ENCODE results near the gene NPC1.

Gene NPC1

DNA sequence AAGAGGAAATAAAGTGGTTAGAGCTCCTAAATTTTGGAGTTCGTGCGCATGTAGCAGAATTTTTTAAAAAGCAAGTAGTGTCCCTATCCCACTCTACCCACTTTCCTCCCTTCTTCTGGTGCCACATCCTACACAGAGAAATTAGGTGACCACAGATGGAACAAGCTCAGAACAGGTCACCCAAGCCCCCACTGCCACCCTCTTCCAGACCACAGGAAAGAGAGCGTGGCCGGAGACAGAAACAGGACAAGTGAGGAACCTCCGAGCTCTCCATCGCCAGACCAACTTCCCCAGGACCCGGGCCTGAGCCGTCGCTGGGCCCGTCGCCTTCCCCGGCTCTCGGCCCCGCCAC, 433 bp downstream of the NPC1 start:
- in situ Hi-C loops (cut with MboI; ENCODE audit: low pct_unique_long_range_greater_than_20kb, low sequenced_read_pairs, unreplicated experiment) = no loop called here
- TF ChIP-seq, protein P1, sequence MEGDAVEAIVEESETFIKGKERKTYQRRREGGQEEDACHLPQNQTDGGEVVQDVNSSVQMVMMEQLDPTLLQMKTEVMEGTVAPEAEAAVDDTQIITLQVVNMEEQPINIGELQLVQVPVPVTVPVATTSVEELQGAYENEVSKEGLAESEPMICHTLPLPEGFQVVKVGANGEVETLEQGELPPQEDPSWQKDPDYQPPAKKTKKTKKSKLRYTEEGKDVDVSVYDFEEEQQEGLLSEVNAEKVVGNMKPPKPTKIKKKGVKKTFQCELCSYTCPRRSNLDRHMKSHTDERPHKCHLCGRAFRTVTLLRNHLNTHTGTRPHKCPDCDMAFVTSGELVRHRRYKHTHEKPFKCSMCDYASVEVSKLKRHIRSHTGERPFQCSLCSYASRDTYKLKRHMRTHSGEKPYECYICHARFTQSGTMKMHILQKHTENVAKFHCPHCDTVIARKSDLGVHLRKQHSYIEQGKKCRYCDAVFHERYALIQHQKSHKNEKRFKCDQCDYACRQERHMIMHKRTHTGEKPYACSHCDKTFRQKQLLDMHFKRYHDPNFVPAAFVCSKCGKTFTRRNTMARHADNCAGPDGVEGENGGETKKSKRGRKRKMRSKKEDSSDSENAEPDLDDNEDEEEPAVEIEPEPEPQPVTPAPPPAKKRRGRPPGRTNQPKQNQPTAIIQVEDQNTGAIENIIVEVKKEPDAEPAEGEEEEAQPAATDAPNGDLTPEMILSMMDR (IDR thresholded peaks at IDR 0.05; ENCODE audit: extremely low read depth, insufficient read depth, missing control alignments) = no peak
- no peak for DNase-seq (ENCODE audit: low spot score)

DNA sequence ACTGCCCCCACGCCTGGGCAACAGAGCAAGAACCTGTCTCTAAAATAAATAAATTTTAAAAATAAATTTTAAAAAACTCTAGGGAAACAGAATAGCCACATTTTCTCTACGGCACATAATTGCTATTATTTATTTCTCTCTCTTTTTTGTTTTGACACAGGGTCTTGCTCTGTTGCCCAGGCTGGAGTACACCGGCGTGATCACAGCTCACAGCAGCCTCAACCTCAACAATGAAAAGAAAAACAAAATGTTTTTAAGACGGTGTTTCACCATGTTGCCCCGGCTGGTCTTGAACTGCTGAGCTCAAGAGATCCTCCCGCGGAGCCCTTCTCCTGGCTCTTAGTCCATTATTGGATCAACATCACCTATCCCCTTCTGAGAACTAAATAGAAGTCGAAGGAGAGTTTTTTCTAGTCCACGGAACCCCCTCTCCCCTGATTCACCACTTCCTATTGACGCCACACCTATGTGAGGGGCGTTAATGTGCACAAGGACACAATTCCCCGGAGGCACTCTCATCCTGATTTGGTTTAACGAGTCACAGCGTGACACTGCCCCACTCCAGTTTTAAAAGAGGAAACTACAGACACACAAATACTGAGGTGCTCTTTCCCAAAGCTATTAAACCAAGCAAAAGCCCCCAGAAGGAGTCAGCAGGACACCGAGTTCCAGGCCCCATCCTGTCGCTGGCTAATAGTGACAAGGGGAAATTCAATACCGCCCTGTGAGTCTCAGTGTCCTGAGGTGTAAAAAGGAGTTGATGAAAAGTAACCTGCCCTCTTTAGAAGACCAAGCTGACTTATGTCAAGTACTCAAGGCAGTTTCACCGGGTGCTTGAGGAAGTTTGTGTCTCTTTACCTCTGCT, 1.1 kb downstream of the NPC1 start:
- TF ChIP-seq, protein P1 (IDR thresholded peaks at IDR 0.05; ENCODE audit: extremely low read depth, insufficient read depth, missing control alignments) = no peak
- DNase-seq (ENCODE audit: low spot score) = peak; percentile 39
- in situ Hi-C loops (cut with MboI; ENCODE audit: low pct_unique_long_range_greater_than_20kb, low sequenced_read_pairs, unreplicated experiment) = no loop called here

DNA sequence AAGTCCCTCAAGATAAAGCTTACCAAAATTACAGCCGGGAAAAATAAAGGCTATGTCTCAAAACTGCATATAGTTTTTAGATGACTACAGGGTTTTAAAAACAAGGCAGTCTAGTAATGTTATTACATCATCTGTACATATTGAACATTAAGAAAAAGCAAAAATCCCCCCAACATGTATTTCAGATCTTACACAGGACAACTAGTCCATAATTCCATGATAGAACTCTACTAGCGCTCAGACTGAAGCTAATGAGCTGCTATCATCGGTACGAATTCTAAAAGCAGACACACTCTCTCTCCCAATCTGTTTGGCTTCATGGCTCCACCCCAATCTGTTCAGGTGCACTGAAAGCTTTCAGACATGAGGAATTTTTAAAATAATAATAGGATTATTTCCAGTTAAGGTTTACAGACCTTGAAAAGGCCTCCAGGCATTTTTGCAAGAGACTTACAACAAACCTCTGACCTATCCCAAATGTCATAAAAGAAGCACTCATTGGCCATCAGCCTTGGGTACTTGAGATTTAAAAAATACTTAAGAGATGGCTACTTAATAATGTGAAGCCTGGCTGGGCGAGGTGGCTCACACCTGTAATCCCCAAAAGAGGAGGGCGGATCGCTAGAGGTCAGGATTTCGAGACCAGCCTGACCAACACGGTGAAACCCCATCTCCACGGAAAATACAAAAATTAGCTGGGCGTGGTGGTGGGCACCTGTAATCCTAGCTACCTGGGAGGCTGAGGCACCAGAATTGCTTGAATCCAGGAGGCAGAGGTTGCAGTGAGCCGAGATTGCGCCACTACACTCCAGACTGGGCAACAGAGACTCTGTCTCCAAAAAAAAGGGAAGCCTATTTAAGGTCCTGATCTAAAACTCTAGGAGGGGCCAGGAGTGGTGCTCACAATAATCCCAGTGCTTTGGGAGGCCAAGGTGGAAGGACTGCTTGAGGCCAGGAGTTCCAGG, 2.0 kb downstream of the NPC1 start:
- TF ChIP-seq, protein P1 (IDR thresholded peaks at IDR 0.05; ENCODE audit: extremely low read depth, insufficient read depth, missing control alignments) = no peak
- in situ Hi-C loops (cut with MboI; ENCODE audit: low pct_unique_long_range_greater_than_20kb, low sequenced_read_pairs, unreplicated experiment) = no loop called here
- no peak for DNase-seq (ENCODE audit: low spot score)

DNA sequence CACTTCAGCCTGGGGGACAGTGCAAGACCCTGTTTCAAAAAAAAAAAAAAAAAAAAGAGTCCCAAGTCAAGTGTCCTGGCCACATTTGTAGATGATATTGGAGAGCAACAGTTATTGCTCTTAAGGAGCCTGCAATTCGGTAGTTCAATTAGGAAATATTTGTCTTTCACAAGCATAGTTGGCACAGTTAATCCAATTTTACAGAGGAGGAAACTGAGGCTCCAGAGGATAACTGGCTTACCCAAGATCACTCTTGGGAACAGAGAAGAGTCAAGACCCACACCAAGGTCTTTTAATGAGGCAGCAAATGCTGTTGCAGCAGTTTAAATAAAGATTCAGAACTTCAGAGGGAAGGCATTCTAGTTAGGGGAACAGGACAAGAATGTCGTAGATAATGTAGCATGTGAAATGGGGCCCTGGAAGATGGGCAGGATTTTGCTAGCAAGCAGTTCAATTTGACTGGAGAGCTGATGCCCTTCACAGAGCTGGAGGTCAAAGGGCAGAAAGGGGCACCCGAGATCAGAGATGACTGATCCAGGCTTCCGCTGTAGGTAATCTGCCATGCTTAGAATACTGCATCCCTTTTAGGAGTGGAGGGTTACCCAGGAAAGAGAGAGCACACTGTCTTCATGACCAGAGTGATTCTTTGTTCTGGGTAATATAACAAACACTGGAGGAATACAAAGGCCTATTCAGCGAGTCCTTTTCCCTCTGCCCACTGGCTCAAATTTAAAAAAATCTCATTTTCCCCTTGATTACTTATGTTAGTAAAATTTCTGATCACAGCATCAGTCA, 3.0 kb downstream of the NPC1 start:
- no peak for DNase-seq (ENCODE audit: low spot score)
- TF ChIP-seq, protein P1 (IDR thresholded peaks at IDR 0.05; ENCODE audit: extremely low read depth, insufficient read depth, missing control alignments) = no peak
- in situ Hi-C loops (cut with MboI; ENCODE audit: low pct_unique_long_range_greater_than_20kb, low sequenced_read_pairs, unreplicated experiment) = no loop called here

DNA sequence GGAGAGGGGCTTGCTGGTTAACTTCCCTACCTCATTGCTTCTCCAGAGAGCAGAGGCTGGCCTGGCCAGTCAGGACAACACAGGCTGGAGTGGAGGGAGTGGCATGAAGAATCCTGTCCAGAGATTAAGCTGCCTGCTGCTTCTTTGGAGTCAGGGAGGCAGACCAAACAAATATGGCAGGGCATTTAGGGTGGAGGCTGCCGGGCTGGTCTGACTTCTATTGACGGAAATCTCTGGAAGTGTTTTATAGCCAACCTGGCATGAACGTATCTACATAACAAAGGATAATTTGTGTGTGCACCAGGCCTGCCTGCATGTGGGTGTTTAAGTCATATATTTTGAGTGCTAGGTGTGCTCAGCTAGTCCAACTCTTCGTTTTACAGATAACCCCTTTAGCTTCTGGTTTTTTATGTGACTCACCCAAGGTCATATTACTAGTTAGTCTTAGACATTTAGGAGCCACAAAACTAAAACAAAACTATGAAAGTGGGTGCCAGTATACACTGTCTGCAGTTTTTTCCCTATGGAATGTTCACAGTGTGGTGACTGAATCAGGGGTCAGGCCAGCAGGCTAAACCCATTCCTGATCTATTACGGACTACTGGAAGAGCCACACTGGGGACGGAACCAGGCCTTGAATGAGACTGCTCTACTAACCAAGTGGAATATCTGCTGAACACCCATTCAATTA, 5.5 kb downstream of the NPC1 start:
- TF ChIP-seq, protein P1 (IDR thresholded peaks at IDR 0.05; ENCODE audit: extremely low read depth, insufficient read depth, missing control alignments) = no peak
- DNase-seq (ENCODE audit: low spot score) = no peak
- in situ Hi-C loops (cut with MboI; ENCODE audit: low pct_unique_long_range_greater_than_20kb, low sequenced_read_pairs, unreplicated experiment) = no loop called here

All from GM13977 (cell line).